Mucosa of stomach (tissue), 1 donor: ENCODE data around the gene PTPN5.

ENCODE experiments used
- H3K27me3 ChIP-seq: one replicate; pipeline ENCODE4 v1.7.0; 2013; ENCODE audit warnings: mild to moderate bottlenecking, low read length; ENCODE audit not compliant: control insufficient read depth, insufficient read depth
- H3K36me3 ChIP-seq: one replicate; pipeline ENCODE4 v1.7.0; 2013; ENCODE audit warnings: low read length; ENCODE audit not compliant: control insufficient read depth, insufficient read depth
- H3K4me1 ChIP-seq: one replicate; pipeline ENCODE4 v1.7.0; 2013; ENCODE audit warnings: mild to moderate bottlenecking, low read length; ENCODE audit not compliant: control insufficient read depth, insufficient read depth
- H3K4me3 ChIP-seq: one replicate; pipeline ENCODE4 v1.7.0; 2013; ENCODE audit warnings: low read length
- H3K9ac ChIP-seq: one replicate; pipeline ENCODE4 v1.7.0; 2013; ENCODE audit warnings: mild to moderate bottlenecking, low read length, moderate library complexity
- H3K9me3 ChIP-seq: one replicate; pipeline ENCODE4 v1.7.0; 2013; ENCODE audit warnings: mild to moderate bottlenecking, low read length, moderate library complexity; ENCODE audit not compliant: control insufficient read depth
- donor health status: Pancreatic carcinoma.

The PTPN5 gene

DNA sequence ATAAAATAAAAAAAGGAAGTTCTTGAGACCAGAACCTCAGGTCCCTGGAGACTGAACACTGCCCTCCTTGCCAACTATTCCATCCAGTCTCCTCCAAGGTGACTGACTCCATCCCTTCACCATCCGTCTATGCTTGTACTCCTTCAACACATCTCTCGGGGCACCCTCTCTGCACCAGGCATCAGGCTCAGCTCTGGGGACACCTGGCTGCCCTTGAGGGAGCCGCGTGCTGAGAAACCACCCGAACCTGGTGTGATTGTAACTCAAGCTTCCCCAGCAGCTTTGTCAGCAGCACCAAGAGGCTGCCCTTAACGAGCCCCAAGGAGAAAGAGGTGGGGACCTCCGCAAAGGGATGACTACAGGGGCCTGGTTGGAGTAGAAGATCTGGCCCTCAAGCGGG is 1.7 kb downstream of the PTPN5 start:
- H3K4me3 ChIP-seq = no peak overlapping the region
- H3K27me3 ChIP-seq = peaks cover 30% of the 10 kb centered on the region
- H3K9me3 ChIP-seq = no peaks in the 10 kb centered on the region
- no peak overlapping the region for H3K9ac ChIP-seq
- no peaks in the 10 kb centered on the region for H3K36me3 ChIP-seq
- no peaks in the 10 kb centered on the region for H3K4me1 ChIP-seq

DNA sequence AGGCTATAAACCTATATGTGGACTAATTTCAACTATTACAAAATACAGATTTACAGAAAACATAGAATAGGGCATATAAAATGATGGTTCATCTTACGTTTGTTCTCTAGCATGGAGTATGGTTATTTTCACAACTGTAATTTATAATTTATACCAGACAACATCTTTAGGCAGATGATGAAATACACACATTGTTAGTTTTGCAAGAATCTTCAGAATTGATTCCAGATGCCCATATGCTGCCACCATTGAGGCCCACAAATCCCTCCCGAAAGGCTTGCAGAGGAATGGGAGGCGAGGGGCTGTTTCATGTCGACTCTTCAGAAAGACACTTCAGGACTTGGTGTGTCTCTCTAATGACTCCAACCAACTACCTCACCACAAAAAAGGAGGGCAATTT is 6.2 kb downstream of the PTPN5 start:
- H3K9ac ChIP-seq = no peak overlapping the region
- no peak overlapping the region for H3K4me3 ChIP-seq
- peaks cover 4% of the 10 kb centered on the region for H3K27me3 ChIP-seq
- no peaks in the 10 kb centered on the region for H3K36me3 ChIP-seq
- H3K4me1 ChIP-seq = no peaks in the 10 kb centered on the region
- H3K9me3 ChIP-seq = no peaks in the 10 kb centered on the region

GRCh38 chr11:18780896-18781295 is 10.7 kb downstream of the PTPN5 start:
- no peaks in the 10 kb centered on the region for H3K4me1 ChIP-seq
- no peaks in the 10 kb centered on the region for H3K36me3 ChIP-seq
- H3K9me3 ChIP-seq = no peaks in the 10 kb centered on the region
- no peak overlapping the region for H3K4me3 ChIP-seq
- H3K27me3 ChIP-seq = no peaks in the 10 kb centered on the region
- H3K9ac ChIP-seq = no peak overlapping the region

DNA sequence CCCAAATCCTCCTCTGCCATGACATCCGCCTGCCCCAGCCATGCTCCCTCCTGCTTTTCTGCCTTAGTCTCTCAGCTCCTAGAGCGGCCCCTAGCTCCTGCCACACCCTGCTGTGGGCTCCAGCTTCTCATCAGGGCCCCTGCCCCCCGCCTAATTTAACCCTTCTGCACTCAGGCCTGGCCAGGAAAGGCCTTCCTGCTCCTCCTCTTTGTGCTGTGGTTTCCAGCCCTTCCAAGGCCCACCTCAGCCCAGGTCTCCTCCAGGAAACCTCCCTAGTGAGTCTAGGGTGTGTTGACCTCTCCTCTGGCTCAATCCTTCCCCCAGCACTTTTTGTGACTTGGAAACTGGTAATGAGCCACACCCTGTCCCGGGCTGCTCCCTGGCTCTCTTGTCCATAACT is 11.3 kb downstream of the PTPN5 start:
- Histone ChIP-seq H3K4me3 (no peak overlapping the region), H3K27me3 (no peaks in the 10 kb centered on the region), H3K36me3 (no peaks in the 10 kb centered on the region), H3K4me1 (no peaks in the 10 kb centered on the region), H3K9ac (no peak overlapping the region), H3K9me3 (no peaks in the 10 kb centered on the region)

DNA sequence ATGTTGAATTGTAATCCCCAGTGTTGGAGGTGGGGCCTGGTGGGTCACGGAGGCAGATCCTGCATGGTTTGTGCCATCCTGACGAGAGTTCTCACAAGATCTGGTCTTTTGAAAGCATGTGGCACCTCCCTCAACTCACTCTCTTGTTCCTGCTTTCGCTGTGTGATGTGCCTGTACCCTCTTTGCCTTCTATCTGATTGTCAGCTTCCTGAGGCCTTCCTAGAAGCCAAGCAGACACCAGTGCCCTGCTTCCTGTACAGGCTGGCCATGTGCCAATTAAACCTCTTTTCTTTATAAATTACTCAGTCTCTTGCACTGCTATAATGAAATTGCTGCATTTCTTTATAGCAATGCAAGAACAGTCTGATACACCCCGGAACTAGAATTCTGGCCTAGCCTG is 13.1 kb downstream of the PTPN5 start:
- Histone ChIP-seq H3K4me1 (no peaks in the 10 kb centered on the region), H3K9me3 (no peaks in the 10 kb centered on the region), H3K9ac (no peak overlapping the region), H3K4me3 (no peak overlapping the region), H3K36me3 (no peaks in the 10 kb centered on the region), H3K27me3 (no peaks in the 10 kb centered on the region)

DNA sequence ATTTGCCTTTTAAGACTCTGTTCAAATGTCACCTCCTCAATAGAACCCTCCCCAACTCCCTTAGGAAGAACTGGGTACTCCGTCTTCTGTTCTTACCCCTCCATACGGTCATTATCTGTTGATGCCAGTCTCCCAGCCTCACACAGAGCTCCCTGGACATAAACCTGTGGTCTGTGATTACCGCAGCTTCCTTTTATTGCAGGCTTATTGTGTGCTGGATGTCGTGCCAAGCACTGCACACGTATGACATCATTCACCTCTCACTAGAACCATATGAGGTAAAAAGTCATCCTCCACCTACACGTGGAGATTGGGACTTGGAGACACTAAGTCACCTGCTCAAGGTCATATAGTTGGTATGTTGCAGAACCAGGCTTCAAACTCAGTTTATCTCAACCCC is 15.3 kb downstream of the PTPN5 start:
- Histone ChIP-seq H3K27me3 (no peaks in the 10 kb centered on the region), H3K9me3 (no peaks in the 10 kb centered on the region), H3K36me3 (no peaks in the 10 kb centered on the region), H3K4me3 (no peak overlapping the region), H3K9ac (no peak overlapping the region), H3K4me1 (no peaks in the 10 kb centered on the region)

- H3K36me3 ChIP-seq = no peaks in the 10 kb centered on the region
Observed at GRCh38 chr11:18775492-18776292, 15.9 kb downstream of the PTPN5 start.

GRCh38 chr11:18774801-18775200 is 16.8 kb downstream of the PTPN5 start:
- no peak overlapping the region for H3K4me3 ChIP-seq
- H3K27me3 ChIP-seq = no peaks in the 10 kb centered on the region
- no peaks in the 10 kb centered on the region for H3K9me3 ChIP-seq
- no peaks in the 10 kb centered on the region for H3K36me3 ChIP-seq
- H3K4me1 ChIP-seq = no peaks in the 10 kb centered on the region
- no peak overlapping the region for H3K9ac ChIP-seq

More at GRCh38 chr11:18775492-18776292, 15.9 kb downstream of the PTPN5 start:
- H3K9me3 ChIP-seq = no peaks in the 10 kb centered on the region
- H3K4me1 ChIP-seq = no peaks in the 10 kb centered on the region
- H3K9ac ChIP-seq = no peak overlapping the region
- H3K27me3 ChIP-seq = no peaks in the 10 kb centered on the region
- H3K4me3 ChIP-seq = no peak overlapping the region

DNA sequence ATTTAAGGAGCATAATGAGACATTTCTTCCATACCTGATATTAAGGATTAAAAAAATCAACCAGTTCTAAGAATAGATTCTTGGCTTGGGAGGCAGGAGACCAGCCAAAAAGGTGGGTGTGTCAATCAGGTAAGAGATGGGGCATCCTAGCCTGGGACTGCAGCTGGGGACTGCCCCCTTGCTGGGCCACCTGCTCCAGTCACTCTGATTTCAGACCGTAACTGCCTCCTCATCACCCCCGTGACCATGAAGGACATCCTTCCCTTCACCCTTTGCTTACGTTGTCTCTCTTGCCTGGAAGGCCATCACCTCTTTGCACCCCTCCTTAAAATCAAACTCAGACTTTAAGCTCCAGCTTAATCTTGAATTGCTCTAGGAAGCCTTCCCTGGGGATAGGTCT is 17.9 kb downstream of the PTPN5 start:
- H3K9me3 ChIP-seq = no peaks in the 10 kb centered on the region
- no peak overlapping the region for H3K9ac ChIP-seq
- no peaks in the 10 kb centered on the region for H3K4me1 ChIP-seq
- no peaks in the 10 kb centered on the region for H3K36me3 ChIP-seq
- H3K4me3 ChIP-seq = no peak overlapping the region
- H3K27me3 ChIP-seq = no peaks in the 10 kb centered on the region

GRCh38 chr11:18773104-18773503 is 18.5 kb downstream of the PTPN5 start:
- Histone ChIP-seq H3K9ac (no peak overlapping the region), H3K27me3 (no peaks in the 10 kb centered on the region), H3K4me3 (no peak overlapping the region), H3K36me3 (no peaks in the 10 kb centered on the region), H3K9me3 (no peaks in the 10 kb centered on the region), H3K4me1 (no peaks in the 10 kb centered on the region)

- H3K9me3 ChIP-seq = no peaks in the 10 kb centered on the region
- H3K4me1 ChIP-seq = no peaks in the 10 kb centered on the region
- H3K27me3 ChIP-seq = no peaks in the 10 kb centered on the region
- H3K9ac ChIP-seq = no peak overlapping the region
- no peak overlapping the region for H3K4me3 ChIP-seq
- H3K36me3 ChIP-seq = no peaks in the 10 kb centered on the region
Observed at GRCh38 chr11:18772211-18772610, 19.4 kb downstream of the PTPN5 start.

- Histone ChIP-seq H3K4me1 (no peaks in the 10 kb centered on the region), H3K36me3 (no peaks in the 10 kb centered on the region), H3K9me3 (no peaks in the 10 kb centered on the region), H3K9ac (no peak overlapping the region), H3K27me3 (no peaks in the 10 kb centered on the region), H3K4me3 (no peak overlapping the region)
Observed at GRCh38 chr11:18771266-18772035, 20.1 kb downstream of the PTPN5 start.
